HG02840 (cell line): ENCODE results near the gene FRAT1.

Experiments used
- ATAC-seq: cut with Tn5 transposase; IDR thresholded peaks from one replicate; pipeline ENCODE4 v1.9.1; 2021; ENCODE audit warnings: mild to moderate bottlenecking, moderate library complexity, moderate number of reproducible peaks; ENCODE audit not compliant: unreplicated experiment, low FRiP score

FRAT1 gene

GRCh38 chr10:97307866-97308780 is 10.9 kb upstream of the FRAT1 start:
- no peak for ATAC-seq

DNA sequence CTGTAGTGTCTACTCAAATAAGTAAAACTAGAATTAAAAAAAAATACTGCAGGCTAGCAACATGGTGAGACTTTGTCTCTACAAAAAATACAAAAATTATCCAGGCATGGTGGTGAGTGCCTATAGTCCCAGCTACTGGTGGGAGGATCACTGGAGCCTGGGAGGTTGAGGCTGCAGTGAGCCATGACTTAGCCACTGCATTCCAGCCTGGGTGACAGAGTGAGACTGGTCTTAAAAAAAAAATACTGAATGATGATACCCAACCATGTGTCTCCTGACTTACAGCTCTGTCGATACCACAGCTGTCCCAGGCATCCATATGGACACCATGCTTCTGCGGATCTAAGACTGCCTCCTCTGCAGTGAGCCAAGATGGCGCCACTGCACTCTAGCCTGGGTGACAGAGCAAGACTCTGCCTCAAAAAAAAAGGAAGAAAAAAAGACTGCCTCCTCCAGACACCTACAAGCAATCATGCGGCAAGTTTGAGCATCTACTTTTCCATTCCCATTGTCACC is 7.9 kb upstream of the FRAT1 start:
- ATAC-seq = no peak

DNA sequence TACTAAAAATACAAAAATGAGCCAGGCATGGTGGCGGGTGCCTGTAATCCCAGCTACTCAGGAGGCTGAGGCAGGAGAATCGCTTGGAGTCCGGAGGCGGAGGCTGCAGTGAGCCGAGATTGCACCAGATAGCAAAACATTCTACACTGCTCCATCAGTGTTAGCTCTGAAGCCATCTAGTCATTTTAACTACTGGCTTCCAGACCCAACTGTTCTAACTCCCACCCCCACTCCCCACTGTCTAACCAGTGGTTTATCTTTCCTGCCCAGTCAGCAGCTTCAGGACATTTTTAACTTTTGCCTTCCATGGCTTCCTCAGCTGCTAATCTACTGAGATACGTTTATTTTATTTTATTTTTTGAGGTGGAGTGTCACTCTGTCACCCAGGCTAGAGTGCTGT is 6.2 kb upstream of the FRAT1 start:
- ATAC-seq = no peak

DNA sequence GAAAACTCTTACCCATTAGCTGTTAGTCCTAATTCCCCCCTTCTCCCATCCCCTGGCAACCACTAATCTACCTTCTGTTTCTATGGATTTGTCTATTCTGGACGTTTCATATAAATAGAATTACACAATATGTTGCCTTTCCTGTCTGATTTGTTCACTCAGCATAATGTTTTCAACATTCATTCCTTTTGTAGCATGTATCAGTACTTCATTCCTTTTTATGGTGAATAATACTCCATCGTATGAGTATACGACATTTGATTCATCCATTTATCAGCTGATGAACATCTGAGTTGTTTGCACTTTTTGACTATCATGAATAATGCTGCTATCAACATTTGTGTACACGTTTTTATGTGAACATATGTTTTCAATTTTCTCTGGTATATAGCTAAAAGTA is 4.4 kb upstream of the FRAT1 start:
- no peak for ATAC-seq

DNA sequence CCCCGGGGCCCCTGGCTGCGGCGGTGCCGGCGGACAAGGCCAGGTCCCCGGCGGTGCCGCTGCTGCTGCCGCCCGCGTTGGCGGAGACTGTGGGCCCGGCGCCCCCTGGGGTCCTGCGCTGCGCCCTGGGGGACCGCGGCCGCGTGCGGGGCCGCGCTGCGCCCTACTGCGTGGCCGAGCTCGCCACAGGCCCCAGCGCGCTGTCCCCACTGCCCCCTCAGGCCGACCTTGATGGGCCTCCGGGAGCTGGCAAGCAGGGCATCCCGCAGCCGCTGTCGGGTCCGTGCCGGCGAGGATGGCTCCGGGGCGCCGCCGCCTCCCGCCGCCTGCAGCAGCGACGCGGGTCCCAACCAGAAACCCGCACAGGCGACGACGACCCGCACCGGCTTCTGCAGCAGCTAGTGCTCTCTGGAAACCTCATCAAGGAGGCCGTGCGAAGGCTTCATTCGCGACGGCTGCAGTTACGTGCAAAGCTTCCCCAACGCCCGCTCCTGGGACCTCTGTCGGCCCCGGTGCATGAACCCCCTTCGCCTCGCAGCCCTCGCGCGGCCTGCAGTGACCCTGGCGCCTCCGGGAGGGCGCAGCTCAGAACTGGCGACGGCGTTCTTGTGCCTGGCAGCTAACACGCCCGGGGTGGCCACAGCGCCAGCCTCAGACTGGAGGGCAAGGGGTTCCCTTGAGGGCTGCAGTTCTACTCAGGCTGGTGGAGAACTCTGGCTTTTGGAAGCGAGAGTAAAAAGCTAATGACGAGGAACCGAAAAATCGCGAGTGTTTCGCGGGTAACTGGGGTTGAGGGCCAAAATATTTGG is 804 bp downstream of the FRAT1 start:
- peak; percentile 29 for ATAC-seq

GRCh38 chr10:97320480-97321031 is 1.5 kb downstream of the FRAT1 start:
- no peak for ATAC-seq

DNA sequence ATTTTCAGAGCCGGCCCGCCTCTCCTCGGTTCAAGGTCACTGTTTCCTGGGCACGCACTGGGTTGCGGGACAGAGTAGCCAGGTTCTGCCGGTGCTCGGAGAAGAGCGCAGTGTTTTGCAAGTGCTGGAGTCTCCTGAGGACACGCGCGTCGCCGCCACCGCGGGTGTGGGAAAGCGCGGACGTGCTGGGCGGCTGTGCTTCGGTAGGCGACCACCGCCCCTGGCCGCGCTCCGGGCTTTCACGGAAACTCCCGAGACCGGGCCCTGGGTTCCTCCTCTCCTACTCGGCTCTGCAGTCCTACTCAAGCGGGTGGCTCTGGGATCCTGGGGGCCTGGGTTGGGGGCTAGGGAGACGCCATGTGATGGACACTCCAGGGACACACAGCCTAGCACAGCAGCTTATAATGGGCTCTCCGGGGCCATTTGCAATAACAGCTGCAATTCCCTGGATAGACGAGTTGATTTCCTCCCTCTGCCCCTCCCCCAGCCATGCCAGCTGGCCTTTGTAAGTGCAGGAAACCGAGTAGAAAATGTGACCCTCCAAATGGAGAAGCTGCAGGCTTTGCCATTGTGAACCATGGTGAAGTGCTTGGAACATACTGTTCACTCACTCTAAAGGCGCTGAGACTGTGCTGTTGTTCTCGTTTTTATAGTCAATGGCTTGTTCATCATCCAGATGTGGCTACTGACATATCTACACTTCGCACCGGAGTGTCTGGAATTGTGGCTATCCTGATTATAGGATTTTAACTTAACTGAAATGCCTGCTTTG is 2.1 kb downstream of the FRAT1 start:
- no peak for ATAC-seq

DNA sequence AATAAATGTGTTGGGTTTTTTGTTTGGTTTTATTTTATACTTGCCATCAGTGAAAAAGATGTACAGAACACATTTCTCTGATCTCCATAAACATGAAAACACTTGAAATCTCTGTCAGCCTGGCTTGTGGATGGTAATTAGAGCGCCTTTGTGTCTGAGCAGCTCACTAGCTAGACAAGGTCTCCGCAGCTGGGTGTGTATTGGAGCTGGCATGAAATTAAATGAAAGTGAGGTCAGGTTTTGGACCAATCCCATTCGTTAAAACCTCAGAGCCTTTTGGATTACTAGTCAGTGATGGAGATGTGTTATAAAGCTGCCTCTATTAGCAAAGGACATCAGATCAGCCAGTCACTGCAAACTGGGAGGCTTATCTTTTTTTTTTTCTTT is 2.7 kb downstream of the FRAT1 start:
- no peak for ATAC-seq

GRCh38 chr10:97323501-97323900 is 4.4 kb downstream of the FRAT1 start:
- ATAC-seq = no peak

GRCh38 chr10:97325754-97326153 is 6.7 kb downstream of the FRAT1 start:
- ATAC-seq = no peak

DNA sequence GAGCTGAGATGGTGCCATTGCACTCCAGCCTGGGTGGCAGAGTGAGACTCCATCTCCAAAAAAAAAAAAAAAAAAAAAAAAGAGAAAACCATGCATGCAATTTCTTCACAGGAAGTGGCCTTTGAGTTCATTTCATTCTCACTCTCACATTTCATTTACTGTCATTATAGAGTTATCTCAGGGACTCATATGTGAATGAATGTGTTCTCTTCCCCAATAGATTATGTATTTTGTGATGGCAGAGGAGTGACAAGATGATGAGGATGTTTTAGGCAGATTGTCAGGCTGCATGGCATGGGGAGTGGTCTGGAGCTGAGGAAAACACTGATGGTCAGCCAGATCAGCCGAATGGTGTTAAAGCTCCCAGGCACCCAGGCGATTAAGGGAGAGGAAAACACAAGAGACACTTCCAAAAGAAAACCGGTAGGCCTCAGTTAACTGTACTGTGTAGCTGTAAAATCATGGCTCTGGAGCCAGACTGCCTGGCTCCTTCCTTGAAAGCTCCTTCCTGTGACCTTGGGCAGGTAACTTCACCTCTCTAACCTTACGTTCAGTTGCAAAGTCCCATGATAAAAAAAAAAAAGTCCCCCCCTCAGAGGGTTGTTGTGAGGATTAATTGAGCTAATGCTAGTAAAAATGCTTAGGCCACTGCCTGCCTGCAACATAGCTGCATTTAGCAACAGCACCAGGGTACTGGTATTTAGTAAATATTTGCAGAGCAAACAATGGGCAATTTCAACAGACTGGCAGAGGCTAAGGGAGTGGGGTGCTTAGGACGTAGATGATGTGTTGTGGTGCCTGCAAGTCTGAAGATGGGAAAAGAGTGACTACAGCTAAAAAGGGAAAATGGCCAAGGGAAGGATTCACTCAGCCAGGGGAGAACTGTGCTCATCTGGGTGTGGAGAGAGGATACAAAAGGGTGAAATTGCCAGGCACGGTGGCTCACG is 8.6 kb downstream of the FRAT1 start:
- ATAC-seq = no peak

DNA sequence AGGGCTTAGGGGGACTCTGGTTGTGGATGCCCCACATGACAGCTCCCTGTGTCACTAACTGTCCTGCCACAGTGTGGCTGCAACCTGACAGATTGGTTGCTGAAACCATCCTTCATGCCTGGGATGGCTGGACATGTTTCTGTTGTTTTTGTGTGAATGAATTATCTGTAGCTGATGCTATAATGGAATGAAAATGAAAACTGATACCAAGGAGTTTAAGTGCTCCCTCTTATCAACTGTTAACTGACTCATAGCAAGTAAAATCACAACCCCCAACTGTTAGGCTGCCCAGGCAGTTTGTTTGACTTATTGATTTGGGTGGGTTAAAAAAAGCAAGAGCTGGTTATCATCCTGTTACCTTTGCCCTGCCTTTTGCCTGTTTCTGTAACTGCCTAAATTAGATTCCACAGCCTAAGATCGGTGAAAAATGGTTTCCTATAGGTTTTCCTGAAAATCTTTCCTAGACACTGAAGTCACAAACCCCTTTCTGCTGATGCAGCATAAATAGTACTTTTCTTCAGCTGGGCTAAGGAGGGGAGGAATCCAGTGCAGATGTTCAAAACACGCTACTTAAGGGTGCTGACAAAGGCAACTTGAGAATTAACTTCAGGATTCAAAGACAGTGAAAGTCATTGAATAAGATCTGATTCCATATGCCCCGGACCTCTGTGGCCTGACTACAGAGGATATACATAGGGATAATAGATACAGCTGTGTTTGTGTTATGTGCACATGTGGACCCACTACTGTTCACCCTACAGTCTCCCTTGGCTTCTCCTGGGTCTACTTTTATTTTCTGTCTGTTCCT is 9.8 kb downstream of the FRAT1 start:
- no peak for ATAC-seq

DNA sequence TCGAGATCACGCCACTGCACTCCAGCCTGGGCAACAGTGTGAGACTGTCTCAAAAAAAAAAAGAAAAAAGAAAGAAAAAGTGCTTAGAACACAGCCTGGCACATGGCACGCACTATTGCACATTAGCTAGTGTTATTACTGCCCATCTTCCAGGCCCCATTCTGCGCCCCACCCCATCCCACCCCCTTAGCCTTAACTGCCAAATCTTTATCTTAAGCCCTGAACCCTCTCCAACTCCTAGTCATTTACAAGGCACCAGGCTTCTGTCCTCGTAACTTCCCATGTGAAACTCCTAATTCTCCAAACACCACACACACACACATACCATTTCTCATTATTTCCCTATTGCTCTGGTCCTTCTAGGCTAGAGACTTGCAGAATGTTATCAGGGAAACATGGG is 10.7 kb downstream of the FRAT1 start:
- no peak for ATAC-seq

DNA sequence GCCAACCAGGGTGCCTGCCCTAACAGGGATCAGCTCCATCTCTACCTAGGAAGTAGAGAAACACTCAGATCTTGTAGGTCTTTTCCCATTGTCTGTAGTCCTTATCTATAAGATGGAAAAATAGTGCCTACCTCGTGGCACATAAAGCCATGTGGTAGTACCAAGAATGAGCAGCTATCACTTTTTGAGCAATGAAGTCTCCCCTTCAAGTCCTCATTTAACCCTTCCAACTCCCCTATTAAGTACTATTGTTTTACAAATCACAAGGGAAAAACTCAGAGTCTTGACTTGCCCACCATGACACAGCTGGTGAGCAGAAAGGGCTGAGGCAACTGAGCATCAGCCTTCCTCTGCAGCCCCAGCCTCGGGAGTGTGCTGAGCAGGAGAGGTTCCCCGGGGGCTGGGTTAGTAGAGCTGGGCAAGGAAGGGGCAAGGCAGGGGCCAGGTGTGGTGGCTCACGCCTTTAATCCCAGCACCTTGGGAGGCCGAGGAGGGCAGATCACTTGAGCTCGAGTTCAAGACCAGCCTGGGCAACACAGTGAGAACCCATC is 12.2 kb downstream of the FRAT1 start:
- no peak for ATAC-seq

GRCh38 chr10:97332591-97333350 is 13.7 kb downstream of the FRAT1 start:
- no peak for ATAC-seq

- ATAC-seq = no peak
Measured at GRCh38 chr10:97333351-97333600, 14.2 kb downstream of the FRAT1 start.

DNA sequence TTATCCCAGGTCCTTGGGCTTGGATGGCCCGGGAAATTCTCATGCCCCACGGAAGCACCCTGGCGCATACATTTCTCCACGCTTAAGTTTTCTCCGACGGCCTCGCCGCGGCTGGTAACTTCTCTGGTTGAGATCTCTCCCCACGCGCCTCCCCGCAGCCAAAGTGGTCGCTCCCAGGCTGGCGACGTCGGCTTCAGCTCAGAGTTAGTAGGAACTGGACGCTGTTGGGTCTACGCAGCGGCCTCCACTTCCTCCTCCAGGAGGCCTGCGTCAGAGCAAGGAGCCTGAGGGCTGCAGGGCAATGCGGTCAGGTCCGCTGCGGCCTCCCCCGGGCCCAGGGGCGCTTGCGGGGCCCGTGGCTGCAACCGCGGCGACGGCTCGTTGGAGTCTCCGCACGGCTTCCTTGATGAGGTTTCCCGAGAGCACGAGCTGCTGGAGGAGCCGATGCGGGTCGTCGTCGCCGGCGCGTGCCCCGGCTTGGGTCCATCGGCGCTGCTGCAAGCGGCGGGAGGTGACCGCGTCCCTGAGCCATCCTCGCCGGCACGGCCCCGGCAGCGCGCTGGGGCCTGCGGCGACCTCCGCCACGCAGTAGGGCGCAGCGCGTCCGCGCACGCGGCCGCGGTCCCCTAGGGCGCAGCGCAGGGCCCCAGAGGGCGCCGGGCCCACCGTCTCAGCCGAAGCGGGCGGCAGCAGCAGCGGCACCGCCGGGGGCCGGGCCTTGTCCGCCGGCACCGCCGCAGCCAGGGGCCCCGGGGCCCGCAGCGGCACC is 14.7 kb downstream of the FRAT1 start:
- peak; percentile 17 for ATAC-seq
